Fibroblast of lung (primary cell): ENCODE results near the gene PTGIS.

ENCODE experiments used
- EZH2 ChIP-seq: IDR thresholded peaks from 2 replicates; pipeline ENCODE4 v1.5.1; 2012; ENCODE audit warnings: low read length, control low read depth, mild to moderate bottlenecking; ENCODE audit errors: missing control alignments
- TF ChIP-seq, protein P1 (sequence below), 2 donors: IDR thresholded peaks in 1 of 2; conservative IDR thresholded peaks in 1 of 2; 1 replicate in 1 of 2; 2 replicates in 1 of 2; pipeline ENCODE4 v1.5.1; 2011 to 2012; ENCODE audit warnings: low read length in 2 of 2, control low read depth in 1 of 2, inconsistent platforms in 1 of 2, low read depth in 1 of 2, mild to moderate bottlenecking in 1 of 2

DNA sequence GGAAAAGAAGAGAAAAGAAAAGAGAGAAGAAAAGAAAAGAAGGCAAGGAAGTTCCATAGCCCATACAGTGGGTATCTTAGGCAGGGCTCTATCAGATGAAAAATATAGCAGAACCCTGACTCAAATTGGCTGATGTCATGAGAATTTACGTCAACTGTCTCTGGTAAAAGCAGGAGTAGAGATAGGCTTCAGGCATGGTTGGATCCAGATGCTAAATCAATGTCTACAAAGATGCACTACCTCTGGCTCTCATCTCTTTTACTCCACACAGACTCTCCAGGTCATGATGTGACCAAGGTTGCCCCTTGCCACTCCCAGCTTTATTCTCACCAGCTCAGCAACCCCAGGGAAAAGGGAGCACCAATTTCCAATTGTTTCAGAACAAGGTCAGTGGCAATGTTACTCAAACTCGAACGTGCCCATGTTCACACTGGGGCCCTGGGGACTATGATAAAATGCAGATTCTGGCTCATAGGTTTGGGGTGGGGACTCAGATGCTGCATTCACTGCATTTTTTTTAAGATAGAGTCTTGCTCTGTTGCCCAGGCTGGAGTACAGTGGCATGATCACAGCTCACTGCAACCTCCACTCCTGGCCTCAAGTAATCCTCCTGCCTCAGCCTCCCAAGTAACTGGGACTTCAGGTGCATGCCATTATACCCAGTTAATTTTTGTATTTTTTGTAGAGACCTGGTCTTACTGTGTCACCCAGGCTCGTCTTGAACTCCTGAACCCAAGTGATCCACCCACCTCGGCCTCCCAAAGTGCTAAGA lies 33.4 kb upstream of the PTGIS start:
- TF ChIP-seq, protein P1, sequence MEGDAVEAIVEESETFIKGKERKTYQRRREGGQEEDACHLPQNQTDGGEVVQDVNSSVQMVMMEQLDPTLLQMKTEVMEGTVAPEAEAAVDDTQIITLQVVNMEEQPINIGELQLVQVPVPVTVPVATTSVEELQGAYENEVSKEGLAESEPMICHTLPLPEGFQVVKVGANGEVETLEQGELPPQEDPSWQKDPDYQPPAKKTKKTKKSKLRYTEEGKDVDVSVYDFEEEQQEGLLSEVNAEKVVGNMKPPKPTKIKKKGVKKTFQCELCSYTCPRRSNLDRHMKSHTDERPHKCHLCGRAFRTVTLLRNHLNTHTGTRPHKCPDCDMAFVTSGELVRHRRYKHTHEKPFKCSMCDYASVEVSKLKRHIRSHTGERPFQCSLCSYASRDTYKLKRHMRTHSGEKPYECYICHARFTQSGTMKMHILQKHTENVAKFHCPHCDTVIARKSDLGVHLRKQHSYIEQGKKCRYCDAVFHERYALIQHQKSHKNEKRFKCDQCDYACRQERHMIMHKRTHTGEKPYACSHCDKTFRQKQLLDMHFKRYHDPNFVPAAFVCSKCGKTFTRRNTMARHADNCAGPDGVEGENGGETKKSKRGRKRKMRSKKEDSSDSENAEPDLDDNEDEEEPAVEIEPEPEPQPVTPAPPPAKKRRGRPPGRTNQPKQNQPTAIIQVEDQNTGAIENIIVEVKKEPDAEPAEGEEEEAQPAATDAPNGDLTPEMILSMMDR (conservative IDR thresholded peaks at IDR 0.05 in 1 of 2, IDR thresholded peaks at IDR 0.05 in 1 of 2; ENCODE audit: low read depth in 1 of 2, low read length in 2 of 2) = no peak
- TF ChIP-seq EZH2 = no peak
